HCT116 (cell line): Measurements from ENCODE around the gene KCTD15. TPM values are rescaled to one million over a fixed set of nuclear protein-coding genes. Genes with fewer than 3 reads are reported as not detected.

Experiments used
- ATAC-seq: fragments of 200-7000 bp; cut with Tn5 transposase; 2 replicates; pipeline ENCODE4 v1.9.1; 2020; ENCODE audit warnings: mild to moderate bottlenecking, moderate library complexity
- BruUV-seq: library from RNA; stranded (reverse); fragments of 400-500 nt; replicated peaks from 2 replicates; lab custom pipeline; 2021; lab: Mats Ljungman, UMichigan
- CTCF ChIA-PET: fragments of 300-600 bp; sonication (Branson Sonifier 250); formaldehyde crosslinking; loops from one replicate; lab custom pipeline; 2021; ENCODE audit warnings: antibody characterized with exemption; lab: Charles Lee
- POLR2A ChIA-PET: fragments of 300-600, 350-600 bp; sonication (Branson Sonifier 250); formaldehyde crosslinking; loops from one replicate; lab custom pipeline; 2021; ENCODE audit warnings: antibody characterized with exemption; lab: Charles Lee
- RAD21 ChIA-PET, 2 experiments: fragments of 300-600 bp; sonication (Branson Sonifier 250); formaldehyde crosslinking; loops; one replicate each; lab custom pipeline; 2023; ENCODE audit warnings: low total read pairs in 2 of 2; ENCODE audit not compliant: uncharacterized antibody in 2 of 2, unreplicated experiment in 2 of 2, low non-redundant PET in 1 of 2; lab: Charles Lee
- DNase-seq: peaks from one replicate; pipeline ENCODE4 v3.0.0-alpha.2; 2010; ENCODE audit warnings: low read depth, low spot score
- H2AFZ ChIP-seq: fragments of 200-600 bp; shearing (Covaris generic), sonication (generic); 2 replicates; pipeline ENCODE4 v1.6.1; 2017; ENCODE audit warnings: low read depth, mixed run types, mixed read lengths, antibody characterized with exemption, low read length; ENCODE audit not compliant: poor library complexity, severe bottlenecking
- H3K27ac ChIP-seq: 2 replicates; pipeline ENCODE4 v1.5.1; 2012; ENCODE audit warnings: low read depth, low read length
- H3K27me3 ChIP-seq: fragments of 200-600 bp; sonication (generic); 2 replicates; pipeline ENCODE4 v1.6.1; 2016; ENCODE audit warnings: mixed run types, low read length, mixed read lengths; ENCODE audit not compliant: insufficient read depth
- H3K36me3 ChIP-seq, 2 experiments: fragments of 200-500 bp in 1 of 2; fragments of 200-600 bp in 1 of 2; sonication (Bioruptor generic) in 1 of 2; sonication (generic) in 1 of 2; 2 replicates each; pipeline versions ENCODE4 v1.5.1 to v1.6.1; 2014 to 2016; ENCODE audit warnings: low read length in 2 of 2, inconsistent platforms in 1 of 2, mixed read lengths in 1 of 2, mixed run types in 1 of 2; ENCODE audit not compliant: insufficient read depth in 2 of 2, control insufficient read depth in 1 of 2
- H3K4me1 ChIP-seq, 2 experiments: fragments of 200-600 bp in 1 of 2; sonication (generic) in 1 of 2; 2 replicates each; pipeline versions ENCODE4 v1.5.1 to v1.6.1; 2012 to 2017; ENCODE audit warnings: low read length in 2 of 2, inconsistent platforms in 1 of 2, mild to moderate bottlenecking in 1 of 2, mixed read lengths in 1 of 2, mixed run types in 1 of 2, moderate library complexity in 1 of 2; ENCODE audit not compliant: insufficient read depth in 2 of 2, control insufficient read depth in 1 of 2
- H3K4me2 ChIP-seq: fragments of 200-600 bp; sonication (generic); 2 replicates; pipeline ENCODE4 v1.6.1; 2017; ENCODE audit warnings: mixed run types, low read length, mixed read lengths
- H3K4me3 ChIP-seq, 2 experiments: fragments of 200-600 bp in 1 of 2; sonication (generic) in 1 of 2; replicated peaks in 1 of 2; 2 replicates each; pipeline ENCODE4 v1.5.1; 2011 to 2016; ENCODE audit warnings: low read length in 2 of 2, control low read depth in 1 of 2, low read depth in 1 of 2, mild to moderate bottlenecking in 1 of 2, mixed read lengths in 1 of 2, mixed run types in 1 of 2
- H3K79me2 ChIP-seq: fragments of 200-600 bp; sonication (generic); 2 replicates; pipeline ENCODE4 v1.6.1; 2017; ENCODE audit warnings: mild to moderate bottlenecking, mixed run types, low read length, moderate library complexity, mixed read lengths; ENCODE audit not compliant: insufficient read depth
- H3K9ac ChIP-seq: fragments of 200-600 bp; sonication (generic); 2 replicates; pipeline ENCODE4 v1.6.1; 2016; ENCODE audit warnings: low read length, mixed read lengths
- H3K9me2 ChIP-seq: fragments of 200-600 bp; sonication (generic), shearing (Covaris generic); 2 replicates; pipeline ENCODE4 v1.6.1; 2017; ENCODE audit warnings: mixed run types, mild to moderate bottlenecking, moderate library complexity; ENCODE audit not compliant: insufficient read depth
- H3K9me3 ChIP-seq, 2 experiments: fragments of 200-500 bp in 1 of 2; fragments of 200-600 bp in 1 of 2; sonication (Bioruptor generic) in 1 of 2; sonication (generic) in 1 of 2; 2 replicates each; pipeline ENCODE4 v1.6.1; 2014 to 2017; ENCODE audit warnings: low read length in 2 of 2, mixed read lengths in 2 of 2, inconsistent platforms in 1 of 2, low read depth in 1 of 2, mild to moderate bottlenecking in 1 of 2, mixed run types in 1 of 2, moderate library complexity in 1 of 2; ENCODE audit not compliant: control insufficient read depth in 1 of 2, insufficient read depth in 1 of 2
- H4K20me1 ChIP-seq: fragments of 200-600 bp; sonication (generic), shearing (Covaris generic); 2 replicates; pipeline ENCODE4 v1.6.1; 2017; ENCODE audit warnings: mixed run types, mild to moderate bottlenecking, moderate library complexity; ENCODE audit not compliant: insufficient read depth
- CBX3 ChIP-seq: IDR thresholded peaks from 2 replicates; pipeline ENCODE4 v1.6.1; 2012; ENCODE audit warnings: low read depth
- CEBPB ChIP-seq: IDR thresholded peaks from 2 replicates; pipeline ENCODE4 v1.6.1; 2012; ENCODE audit warnings: low read depth
- CTCF ChIP-seq, 3 experiments: fragments of 200-600 bp in 1 of 3; sonication (generic) in 1 of 3; IDR thresholded peaks in 2 of 3; conservative IDR thresholded peaks in 1 of 3; 2 replicates each; pipeline ENCODE4 v1.5.1; 2012 to 2017; ENCODE audit warnings: low read depth in 2 of 3, low read length in 2 of 3, antibody characterized with exemption in 1 of 3, borderline replicate concordance in 1 of 3, control low read depth in 1 of 3, mild to moderate bottlenecking in 1 of 3, mixed read lengths in 1 of 3, mixed run types in 1 of 3, moderate library complexity in 1 of 3; ENCODE audit not compliant: insufficient read depth in 1 of 3
- EGR1 ChIP-seq: IDR thresholded peaks from 2 replicates; pipeline ENCODE4 v1.6.1; 2012; ENCODE audit warnings: low read depth
- ELF1 ChIP-seq: IDR thresholded peaks from 2 replicates; pipeline ENCODE4 v1.6.1; 2012; ENCODE audit warnings: low read depth, borderline replicate concordance
- EZH2 ChIP-seq: fragments of 200-600 bp; sonication (generic); IDR thresholded peaks from 2 replicates; pipeline ENCODE4 v1.6.1; 2017; ENCODE audit warnings: antibody characterized with exemption, mixed run types
- FOSL1 ChIP-seq: IDR thresholded peaks from 2 replicates; pipeline ENCODE4 v1.6.1; 2012; ENCODE audit warnings: low read depth
- POLR2A ChIP-seq: IDR thresholded peaks from 2 replicates; pipeline ENCODE4 v1.7.0; 2011; ENCODE audit warnings: borderline replicate concordance; ENCODE audit not compliant: insufficient read depth, insufficient read length; ENCODE audit errors: extremely low read depth
- POLR2AphosphoS5 ChIP-seq: IDR thresholded peaks from 2 replicates; pipeline ENCODE4 v1.6.1; 2011; ENCODE audit warnings: mild to moderate bottlenecking, low read depth, low read length, moderate library complexity
- SIN3A ChIP-seq: IDR thresholded peaks from 2 replicates; pipeline ENCODE4 v1.6.1; 2012; ENCODE audit warnings: low read depth
- SP1 ChIP-seq: IDR thresholded peaks from 2 replicates; pipeline ENCODE4 v1.6.1; 2012; ENCODE audit warnings: low read depth
- SRF ChIP-seq: IDR thresholded peaks from 2 replicates; pipeline ENCODE4 v1.6.1; 2012; ENCODE audit warnings: low read depth
- TCF7L2 ChIP-seq: IDR thresholded peaks from 2 replicates; pipeline ENCODE4 v1.7.0; 2011; ENCODE audit warnings: borderline replicate concordance, inconsistent platforms; ENCODE audit not compliant: insufficient read depth, insufficient read length; ENCODE audit errors: extremely low read depth
- YY1 ChIP-seq: IDR thresholded peaks from 2 replicates; pipeline ENCODE4 v1.6.1; 2011; ENCODE audit warnings: low read length, low read depth, moderate library complexity, mild to moderate bottlenecking; ENCODE audit not compliant: insufficient replicate concordance; ENCODE audit errors: extremely low read depth
- ZBTB33 ChIP-seq: IDR thresholded peaks from 2 replicates; pipeline ENCODE4 v1.6.1; 2011; ENCODE audit warnings: mild to moderate bottlenecking, low read length, moderate library complexity; ENCODE audit not compliant: insufficient replicate concordance; ENCODE audit errors: extremely low read depth
- ZFX ChIP-seq: fragments of 450-650 bp; IDR thresholded peaks from 2 replicates; pipeline ENCODE4 v1.6.1; 2017
- ZNF274 ChIP-seq: fragments of 200-500 bp; sonication (Bioruptor generic); IDR thresholded peaks from 2 replicates; pipeline ENCODE4 v1.6.1; 2014; ENCODE audit warnings: mild to moderate bottlenecking, low read depth, low read length, inconsistent platforms
- intact Hi-C: fragments of 100-400 bp; cut with micrococcal nuclease; formaldehyde crosslinking; loops from 2 replicates; pipeline ENCODE4 v1.10.0; 2022
- total RNA-seq: library from RNA; stranded (reverse); gene quantifications from one replicate; pipeline ENCODE4 v1.2.1, GENCODE V29; 2021; ENCODE audit not compliant: unreplicated experiment

The KCTD15 gene
- total RNA-seq, 1 experiment from 2014 or later = 29.2 TPM

GRCh38 chr19:33800012-33800680 is 3.5 kb downstream of the KCTD15 start:
- Histone ChIP-seq H3K27ac (no peak overlapping the region), H3K9me3 (no peaks in the 10 kb centered on the region), H3K4me2 (no peak overlapping the region), H3K9ac (no peak overlapping the region), H2AFZ (no peak overlapping the region), H3K4me3 (no peak overlapping the region), H3K27me3 (no peaks in the 10 kb centered on the region), H3K36me3 (no peaks in the 10 kb centered on the region; a peak in 1 of 4 replicates), H3K9me2 (no peaks in the 10 kb centered on the region), H3K4me1 (peaks cover 0 to 7% of the 10 kb centered on the region in 2 experiments; a peak in 1 of 4 replicates), H4K20me1 (no peaks in the 10 kb centered on the region), H3K79me2 (no peaks in the 10 kb centered on the region)
- ChIA-PET CTCF (no interaction called here), RAD21 (no interaction called here), POLR2A (no interaction called here)
- intact Hi-C loops = no loop called here
- BruUV-seq = no TSS peak
- no peak for ATAC-seq
- TF ChIP-seq ZNF274 = no peak
- no peak for TF ChIP-seq CEBPB
- TF ChIP-seq SP1 = no peak
- DNase-seq = no peak

- no peaks in the 10 kb centered on the region for H3K79me2 ChIP-seq
- BruUV-seq = no TSS peak
- H3K27me3 ChIP-seq = no peaks in the 10 kb centered on the region
- POLR2A ChIA-PET = no interaction called here
- no peak overlapping the region for H3K4me2 ChIP-seq
- H2AFZ ChIP-seq = no peak overlapping the region
- no peaks in the 10 kb centered on the region for H3K9me2 ChIP-seq
- CTCF ChIA-PET = no interaction called here
- H3K9me3 ChIP-seq = no peaks in the 10 kb centered on the region
- H3K9ac ChIP-seq = no peak overlapping the region
- H3K4me3 ChIP-seq = no peak overlapping the region
- no peaks in the 10 kb centered on the region for H4K20me1 ChIP-seq
- H3K36me3 ChIP-seq = no peaks in the 10 kb centered on the region; a peak in 1 of 4 replicates
- H3K4me1 ChIP-seq = peaks cover 0 to 7% of the 10 kb centered on the region in 2 experiments; a peak in 1 of 4 replicates
- no peak for DNase-seq
- ATAC-seq = no peak
- RAD21 ChIA-PET = no interaction called here
- no peak overlapping the region for H3K27ac ChIP-seq
- intact Hi-C loops = no loop called here
- TF ChIP-seq TCF7L2 (no peak), FOSL1 (no peak), SIN3A (no peak), CEBPB (no peak), ZBTB33 (no peak), CBX3 (no peak), SP1 (no peak), CTCF (IDR thresholded peaks at IDR 0.05 in 2 of 3, conservative IDR thresholded peaks at IDR 0.05 in 1 of 3; ENCODE audit: borderline replicate concordance in 1 of 3, insufficient read depth in 1 of 3, low read depth in 2 of 3, low read length in 2 of 3) (no peak), POLR2AphosphoS5 (no peak), SRF (no peak), YY1 (no peak), ZFX (no peak), EZH2 (no peak), ELF1 (no peak), POLR2A (no peak), EGR1 (no peak)
These were observed 4.7 kb downstream of the KCTD15 start for GRCh38 chr19:33801411-33801810.
